Natural killer cell (primary cell): ENCODE data around the gene FRAS1. TPM values are rescaled to one million over a fixed set of nuclear protein-coding genes. Genes with fewer than 3 reads are reported as not detected.
"Not testable (repeated sequence)": the region's sequence is repeated elsewhere in the genome, so short reads cannot be mapped to it uniquely, and the experiment has no call there.

Experiments
- ATAC-seq, 3 donors: fragments of 150-1000 bp in 2 of 3; fragments of 200-7000 bp in 1 of 3; cut with Tn5 transposase; 1 replicate in 1 of 3; 2 replicates in 2 of 3; pipeline ENCODE4 v1.10.0; 2021; ENCODE audit warnings: mild to moderate bottlenecking in 2 of 3, moderate library complexity in 2 of 3
- DNase-seq, 2 donors: peaks; one replicate each; pipeline versions ENCODE4 v3.0.0 to v3.0.0-alpha.2; 2013 to 2021; ENCODE audit warnings: mixed read lengths in 1 of 2
- H3K27ac ChIP-seq: one replicate; pipeline ENCODE4 v1.5.1; 2013; ENCODE audit warnings: mild to moderate bottlenecking, low read length
- H3K27me3 ChIP-seq: one replicate; pipeline ENCODE4 v1.6.1; 2013; ENCODE audit warnings: low read length; ENCODE audit not compliant: control insufficient read depth, insufficient read depth
- H3K36me3 ChIP-seq: one replicate; pipeline ENCODE4 v1.6.1; 2013; ENCODE audit warnings: low read length; ENCODE audit not compliant: control insufficient read depth, insufficient read depth
- H3K4me1 ChIP-seq: one replicate; pipeline ENCODE4 v1.6.1; 2013; ENCODE audit warnings: low read length; ENCODE audit not compliant: control insufficient read depth, insufficient read depth
- H3K4me3 ChIP-seq: one replicate; pipeline ENCODE4 v1.5.1; 2013; ENCODE audit warnings: low read length
- H3K9me3 ChIP-seq: one replicate; pipeline ENCODE4 v1.6.1; 2013; ENCODE audit warnings: low read length; ENCODE audit not compliant: control insufficient read depth, insufficient read depth
- H3K27ac Mint-ChIP-seq, 2 donors: one replicate each; pipeline ENCODE4 v1.8.0; 2022; ENCODE audit warnings: mild to moderate bottlenecking in 2 of 2, mixed read lengths in 2 of 2, moderate library complexity in 1 of 2
- H3K27me3 Mint-ChIP-seq, 2 donors: one replicate each; pipeline ENCODE4 v1.8.0; 2022; ENCODE audit warnings: low read depth in 2 of 2, mixed read lengths in 2 of 2
- H3K36me3 Mint-ChIP-seq: one replicate; pipeline ENCODE4 v1.8.0; 2022; ENCODE audit warnings: mixed read lengths
- H3K4me1 Mint-ChIP-seq, 2 donors: one replicate each; pipeline ENCODE4 v1.8.0; 2022; ENCODE audit warnings: mixed read lengths in 2 of 2
- H3K4me3 Mint-ChIP-seq: one replicate; pipeline ENCODE4 v1.8.0; 2022; ENCODE audit warnings: mild to moderate bottlenecking, moderate library complexity, mixed read lengths
- H3K9me3 Mint-ChIP-seq, 2 donors: one replicate each; pipeline ENCODE4 v1.8.0; 2022; ENCODE audit warnings: mixed read lengths in 2 of 2
- CTCF ChIP-seq: fragments of 200-600 bp; IDR thresholded peaks from one replicate; pipeline ENCODE4 v1.8.0; 2022; ENCODE audit warnings: antibody characterized with exemption
- WGBS: methylation state at CpG from one replicate; pipeline ENCODE4 v1.1.7; 2013; ENCODE audit warnings: missing lambda C conversion rate; ENCODE audit not compliant: insufficient coverage; 5-methylcytosine and 5-hydroxymethylcytosine counted together
- intact Hi-C: fragments of 100-400 bp; cut with micrococcal nuclease; formaldehyde crosslinking; loops from one replicate; pipeline ENCODE4 v1.14.2; 2022
- total RNA-seq, 4 donors: library from RNA; stranded (reverse); fragments of 120-200 nt in 1 of 4; gene quantifications; one replicate each; pipeline versions ENCODE4 v1.2.3 to v1.2.4, GENCODE V29; 2013 to 2022

FRAS1 gene
- total RNA-seq, 3 donors from 2014 or later (not counting 1 experiment from before 2014, with no cell fraction given): 0.15 to 0.31 TPM; not detected in 1

- H3K27me3 ChIP-seq: no peaks in the 10 kb centered on the region
- H3K4me1 Mint-ChIP-seq: no peaks in the 10 kb centered on the region
- H3K9me3 ChIP-seq: no peaks in the 10 kb centered on the region
- no peak overlapping the region for H3K27ac Mint-ChIP-seq
- H3K4me3 Mint-ChIP-seq: no peak overlapping the region
- peaks cover 2 to 20% of the 10 kb centered on the region in 2 donors for H3K27me3 Mint-ChIP-seq
- H3K4me1 ChIP-seq: no peaks in the 10 kb centered on the region
- intact Hi-C loops: no loop called here
- TF ChIP-seq CTCF: no peak
- WGBS: 10% methylated on average over 1 of the region's 2 CpGs
- no peaks in the 10 kb centered on the region for H3K9me3 Mint-ChIP-seq
- H3K4me3 ChIP-seq: no peak overlapping the region
- DNase-seq (no peak), ATAC-seq (no peak)
- no peaks in the 10 kb centered on the region for H3K36me3 ChIP-seq
- H3K27ac ChIP-seq: no peak overlapping the region
- no peaks in the 10 kb centered on the region for H3K36me3 Mint-ChIP-seq
Measured at GRCh38 chr4:78484574-78484973, 427.5 kb downstream of the FRAS1 start.

DNA sequence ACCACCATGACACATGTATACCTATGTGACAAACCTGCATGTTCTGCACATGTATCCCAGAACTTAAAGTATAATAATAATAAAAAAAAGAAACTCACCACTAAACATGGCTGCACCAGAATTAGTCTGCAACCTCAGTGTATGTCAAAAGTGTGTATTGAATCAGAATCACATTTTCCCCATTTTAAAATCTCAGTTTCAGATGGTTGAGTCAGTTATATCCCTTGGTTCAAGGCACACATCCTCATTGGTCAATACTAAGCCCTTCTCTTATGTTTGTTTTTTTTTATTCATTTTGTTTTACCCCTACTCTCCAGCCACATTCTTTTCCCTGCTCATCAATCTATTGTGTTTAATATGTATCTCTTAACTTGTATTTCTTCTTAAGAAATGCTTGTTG, 436.6 kb downstream of the FRAS1 start:
- Mint-ChIP-seq H3K27ac (no peak overlapping the region), H3K27me3 (peaks cover 11 to 15% of the 10 kb centered on the region in 2 donors), H3K4me1 (no peaks in the 10 kb centered on the region), H3K9me3 (no peaks in the 10 kb centered on the region), H3K36me3 (no peaks in the 10 kb centered on the region), H3K4me3 (no peak overlapping the region)
- Histone ChIP-seq H3K4me1 (no peaks in the 10 kb centered on the region), H3K27me3 (no peaks in the 10 kb centered on the region), H3K27ac (no peak overlapping the region), H3K9me3 (no peaks in the 10 kb centered on the region), H3K4me3 (no peak overlapping the region), H3K36me3 (no peaks in the 10 kb centered on the region)
- no peak for TF ChIP-seq CTCF
- DNase-seq (no peak), ATAC-seq (no peak)
- intact Hi-C loops: no loop called here

DNA sequence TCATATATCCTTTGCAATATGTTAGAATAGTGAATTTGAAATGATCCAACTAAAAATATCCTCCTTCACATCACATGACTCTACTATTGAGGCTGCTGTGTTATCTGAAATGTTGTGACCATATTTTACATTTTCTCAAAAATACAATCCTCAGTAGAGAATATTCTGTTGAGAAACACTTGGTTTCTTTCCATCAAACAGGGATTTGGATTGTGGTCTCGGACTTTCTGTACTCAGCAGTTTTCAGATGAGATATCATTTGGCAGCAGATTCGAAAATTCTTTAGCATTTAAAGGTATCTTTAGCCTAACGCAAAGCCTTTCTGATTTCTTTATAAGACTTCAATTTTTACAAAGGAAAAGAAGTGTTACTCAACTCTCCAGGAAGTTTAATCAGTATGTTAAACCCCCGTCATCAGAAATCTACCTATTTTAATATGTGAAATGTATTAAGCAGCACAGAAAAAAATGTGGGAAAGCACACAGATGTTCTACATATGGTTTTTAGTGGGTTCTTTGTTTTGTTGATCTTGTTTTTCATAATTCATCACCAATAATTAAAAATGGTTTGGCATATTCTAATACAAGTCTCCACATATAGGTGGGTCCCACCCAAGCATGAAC, 439.0 kb downstream of the FRAS1 start:
- no peaks in the 10 kb centered on the region for H3K27me3 ChIP-seq
- H3K27ac ChIP-seq: no peak overlapping the region
- DNase-seq: no peak
- Mint-ChIP-seq H3K4me3 (no peak overlapping the region), H3K36me3 (no peaks in the 10 kb centered on the region), H3K27ac (no peak overlapping the region), H3K9me3 (no peaks in the 10 kb centered on the region), H3K4me1 (no peaks in the 10 kb centered on the region), H3K27me3 (peaks cover 0 to 5% of the 10 kb centered on the region in 2 donors)
- no peak for ATAC-seq
- WGBS: 88% methylated on average over 3 of the region's 4 CpGs
- TF ChIP-seq CTCF: no peak
- H3K4me1 ChIP-seq: no peaks in the 10 kb centered on the region
- no peak overlapping the region for H3K4me3 ChIP-seq
- no peaks in the 10 kb centered on the region for H3K9me3 ChIP-seq
- intact Hi-C loops: no loop called here
- no peaks in the 10 kb centered on the region for H3K36me3 ChIP-seq

- H3K4me3 ChIP-seq, H3K4me1 Mint-ChIP-seq, H3K27me3 Mint-ChIP-seq, H3K9me3 ChIP-seq, H3K9me3 Mint-ChIP-seq, H3K4me3 Mint-ChIP-seq, H3K27ac ChIP-seq, ATAC-seq, H3K27ac Mint-ChIP-seq, H3K36me3 Mint-ChIP-seq, intact Hi-C loops, DNase-seq, H3K4me1 ChIP-seq, H3K27me3 ChIP-seq, H3K36me3 ChIP-seq: not testable (repeated sequence)
- WGBS: 76% methylated on average over 10 of the region's 10 CpGs
Measured at GRCh38 chr4:78506260-78506659, 449.1 kb downstream of the FRAS1 start.
